GM19025 (cell line): ENCODE measurements around the gene GP1BB.
"Not testable (repeated sequence)": the region's sequence is repeated elsewhere in the genome, so short reads cannot be mapped to it uniquely, and the experiment has no call there.

Experiments
- ATAC-seq: cut with Tn5 transposase; IDR thresholded peaks from one replicate; pipeline ENCODE4 v1.9.1; 2021; ENCODE audit warnings: mild to moderate bottlenecking, low read depth, moderate library complexity; ENCODE audit not compliant: unreplicated experiment

The GP1BB gene

DNA sequence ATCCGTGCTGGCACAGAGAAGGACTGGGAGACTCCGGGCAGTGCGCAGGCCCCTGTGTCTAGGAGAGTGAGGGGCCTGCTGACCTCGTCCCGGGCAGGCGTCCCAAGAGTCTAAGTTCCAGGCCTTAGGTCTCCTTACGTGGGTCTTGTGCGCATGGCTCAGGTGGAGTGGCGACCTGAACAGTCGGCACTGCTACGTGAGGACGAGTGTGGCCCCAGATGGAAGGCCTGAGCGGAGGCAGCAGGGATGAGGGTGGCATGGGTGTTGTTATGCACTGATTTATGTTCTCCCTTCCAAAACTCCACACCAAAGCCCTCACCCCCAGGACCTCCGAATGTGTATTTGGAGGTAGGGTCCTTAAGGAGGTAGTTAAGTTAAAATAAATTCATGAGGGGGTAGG, 29.8 kb upstream of the GP1BB start:
- ATAC-seq, result no peak

DNA sequence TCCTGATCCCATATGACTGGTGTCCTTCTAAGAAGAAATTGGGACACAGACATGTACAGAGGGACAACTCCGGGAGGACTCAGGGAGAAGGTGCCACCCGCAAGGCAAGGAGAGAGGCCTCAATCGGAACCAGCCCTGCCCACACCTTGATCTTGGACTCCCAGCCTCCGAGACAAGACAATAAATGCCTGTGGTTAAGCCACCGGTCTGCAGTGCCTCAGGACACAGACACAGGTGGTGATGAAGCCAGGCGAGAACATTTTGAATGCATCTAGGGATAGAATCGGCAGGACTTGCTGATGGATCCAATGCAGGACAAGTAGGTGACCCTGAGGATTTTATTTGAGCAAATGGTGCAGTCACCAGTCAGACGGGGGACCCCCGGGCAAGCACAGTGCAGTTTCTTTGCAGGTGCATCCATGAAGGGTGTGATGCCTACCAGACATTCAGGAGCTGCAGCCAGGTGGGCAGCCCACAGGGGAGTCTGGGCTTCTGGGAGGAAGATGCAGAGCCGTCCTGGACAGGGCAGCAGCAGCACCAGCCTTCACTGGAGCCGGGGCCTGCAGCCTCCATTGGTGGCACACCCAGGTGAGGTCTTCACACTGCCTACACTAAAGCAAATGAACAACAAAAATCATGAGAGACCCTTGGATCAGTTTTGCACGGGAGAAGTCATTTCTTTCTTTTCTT, 29.2 kb upstream of the GP1BB start:
- no peak for ATAC-seq

DNA sequence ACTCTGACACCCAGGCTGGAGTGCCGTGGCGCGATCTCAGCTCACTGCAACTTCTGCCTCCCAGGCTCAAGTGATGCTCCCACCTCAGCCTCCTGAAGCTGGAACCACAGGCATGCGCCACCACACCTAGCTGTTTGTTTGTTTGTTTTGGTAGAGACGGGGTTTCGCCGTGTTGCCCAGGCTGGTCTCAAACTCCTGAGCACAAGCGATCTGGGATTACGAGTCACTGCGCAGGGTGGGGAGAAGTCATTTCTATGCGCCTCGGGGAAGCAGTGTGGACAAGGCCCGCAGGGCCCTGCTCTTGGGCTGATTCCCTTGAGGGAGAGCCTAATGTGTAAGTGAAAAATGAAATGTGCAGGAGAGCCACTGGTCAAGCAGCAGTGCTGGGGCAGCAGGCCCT, 28.6 kb upstream of the GP1BB start:
- ATAC-seq, result no peak

DNA sequence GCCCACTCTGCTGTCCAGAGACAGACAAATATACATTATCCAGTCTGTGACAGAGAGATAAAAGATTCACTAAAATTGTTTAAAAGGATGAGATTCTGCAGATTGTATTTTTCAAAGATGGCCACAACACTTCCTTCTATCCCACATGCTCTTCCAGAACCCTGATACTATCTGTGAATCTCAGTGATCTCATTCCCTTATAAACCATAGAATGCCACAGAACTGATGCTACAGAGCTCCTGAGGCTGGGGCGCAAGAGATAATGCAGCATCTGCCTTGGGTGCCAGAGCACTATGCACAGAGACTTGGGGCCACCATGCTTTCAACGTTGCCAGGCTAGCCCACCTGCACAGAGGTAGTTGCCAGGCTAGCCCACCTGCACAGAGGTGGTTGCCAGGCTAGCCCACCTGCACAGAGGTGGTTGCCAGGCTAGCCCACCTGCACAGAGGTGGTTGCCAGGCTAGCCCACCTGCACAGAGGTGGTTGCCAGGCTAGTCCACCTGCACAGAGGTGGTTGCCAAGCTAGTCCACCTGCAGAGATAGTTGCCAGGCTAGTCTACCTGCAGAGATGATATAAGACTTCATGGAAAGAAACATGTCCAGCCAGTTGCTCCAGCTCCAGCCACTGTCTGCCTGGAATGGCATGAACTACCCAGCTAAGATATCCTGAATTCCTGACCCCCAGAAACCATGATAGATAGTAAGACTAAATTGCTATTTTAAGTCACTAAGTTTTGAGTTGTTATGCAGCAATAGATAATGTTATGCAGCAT, 26.6 kb upstream of the GP1BB start:
- ATAC-seq, result no peak

DNA sequence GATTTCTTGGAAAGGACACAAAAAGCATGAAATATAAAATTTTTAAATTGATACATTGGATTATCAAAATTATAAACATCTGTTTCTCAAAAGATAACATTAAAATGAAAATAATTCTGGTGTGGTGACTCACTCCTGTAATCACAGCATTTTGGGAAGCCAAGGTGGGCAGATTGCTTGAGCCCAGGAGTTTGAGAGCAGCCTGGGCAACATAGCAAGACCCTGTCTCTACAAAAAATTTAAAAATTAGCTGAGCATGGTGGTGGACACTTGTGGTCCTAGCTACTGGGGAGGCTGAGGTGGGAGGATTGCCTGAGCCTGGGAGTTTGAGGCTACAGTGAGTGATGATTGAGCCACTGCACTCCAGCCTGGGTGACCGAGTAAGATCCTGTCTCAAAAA, 25.5 kb upstream of the GP1BB start:
- ATAC-seq, result not testable (repeated sequence)

- no peak for ATAC-seq
Measured at GRCh38 chr22:19700790-19701419, 22.4 kb upstream of the GP1BB start.

GRCh38 chr22:19701420-19702145, 21.8 kb upstream of the GP1BB start:
- no peak for ATAC-seq

DNA sequence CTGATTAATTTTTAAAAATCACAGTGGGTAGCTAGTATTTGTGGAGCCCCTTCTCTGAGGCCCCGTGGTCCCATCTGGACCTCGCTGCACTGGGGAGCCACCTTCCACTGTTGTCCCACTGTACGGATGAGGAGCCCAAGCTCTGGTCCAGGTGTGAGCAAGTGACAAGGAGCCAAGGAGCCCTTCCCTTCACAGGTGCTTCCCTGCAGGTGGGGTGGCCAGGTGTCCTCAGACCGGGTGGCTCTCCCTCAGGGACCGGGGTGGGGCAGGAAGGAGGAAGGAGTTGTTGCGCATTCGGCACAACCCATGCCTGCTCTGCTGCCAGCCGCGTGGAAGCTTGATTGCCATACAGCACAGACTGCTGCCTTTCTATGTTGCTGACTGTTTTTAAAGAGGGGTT, 19.5 kb upstream of the GP1BB start:
- no peak for ATAC-seq

- no peak for ATAC-seq
Measured at GRCh38 chr22:19704355-19705015, 18.9 kb upstream of the GP1BB start.

DNA sequence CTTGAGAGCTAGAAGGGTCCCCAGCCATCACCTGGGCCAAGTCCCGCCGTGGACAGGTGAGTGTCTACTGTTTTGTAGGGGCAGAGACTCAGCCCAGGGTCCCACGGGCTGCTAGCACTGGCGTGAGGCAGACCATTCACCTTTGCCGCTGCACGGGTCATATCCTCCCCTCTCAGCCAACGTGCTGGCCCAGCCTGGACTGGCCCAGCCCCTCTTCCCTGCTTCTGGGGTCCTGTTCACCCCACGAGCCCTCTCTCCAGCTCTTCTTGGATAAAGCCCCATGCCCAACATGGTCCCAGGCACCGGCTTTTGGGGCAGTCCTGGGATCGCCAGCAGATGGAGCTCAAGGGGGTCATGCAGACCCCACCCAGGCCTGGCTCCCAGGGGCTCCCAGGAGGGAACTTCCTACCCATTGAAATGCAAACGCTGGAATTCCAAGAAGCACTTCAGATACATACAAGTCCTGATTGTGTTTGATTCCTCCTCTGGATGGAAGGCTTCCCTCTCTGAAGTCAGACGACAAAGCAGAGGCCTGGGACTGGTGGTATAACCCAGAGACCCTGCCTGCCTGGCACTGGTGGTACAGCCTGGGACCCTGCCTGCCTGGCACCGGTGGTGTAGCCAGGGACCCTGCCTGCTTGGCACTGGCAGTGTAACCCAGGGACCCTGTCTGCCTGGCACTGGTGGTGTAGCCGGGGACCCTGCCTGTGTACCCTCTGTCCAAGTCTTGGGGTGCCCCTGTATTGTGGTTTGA, 18.0 kb upstream of the GP1BB start:
- no peak for ATAC-seq

DNA sequence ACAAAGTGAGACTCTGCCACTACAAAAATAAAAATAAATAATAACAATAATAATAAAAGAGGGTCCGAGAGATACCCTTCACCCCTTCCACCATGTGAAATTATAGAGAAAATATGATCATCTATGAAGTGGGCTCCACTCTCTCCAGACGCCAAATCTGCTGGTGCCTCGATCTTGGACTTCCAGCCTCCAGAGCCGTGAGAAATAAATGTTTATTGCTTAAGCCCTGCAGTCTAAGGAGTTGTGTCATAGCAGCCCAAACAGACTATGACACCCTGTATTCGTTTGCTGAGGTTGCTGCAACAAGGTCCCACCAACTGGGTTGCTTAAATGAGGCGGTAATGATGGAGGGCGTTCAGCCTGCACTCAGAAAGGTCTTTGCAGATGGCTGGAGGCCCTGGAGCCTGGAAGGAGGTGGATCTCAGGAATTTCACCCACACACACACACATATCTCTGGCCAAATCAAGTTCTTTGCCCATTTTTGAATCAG, 16.6 kb upstream of the GP1BB start:
- ATAC-seq, result no peak

DNA sequence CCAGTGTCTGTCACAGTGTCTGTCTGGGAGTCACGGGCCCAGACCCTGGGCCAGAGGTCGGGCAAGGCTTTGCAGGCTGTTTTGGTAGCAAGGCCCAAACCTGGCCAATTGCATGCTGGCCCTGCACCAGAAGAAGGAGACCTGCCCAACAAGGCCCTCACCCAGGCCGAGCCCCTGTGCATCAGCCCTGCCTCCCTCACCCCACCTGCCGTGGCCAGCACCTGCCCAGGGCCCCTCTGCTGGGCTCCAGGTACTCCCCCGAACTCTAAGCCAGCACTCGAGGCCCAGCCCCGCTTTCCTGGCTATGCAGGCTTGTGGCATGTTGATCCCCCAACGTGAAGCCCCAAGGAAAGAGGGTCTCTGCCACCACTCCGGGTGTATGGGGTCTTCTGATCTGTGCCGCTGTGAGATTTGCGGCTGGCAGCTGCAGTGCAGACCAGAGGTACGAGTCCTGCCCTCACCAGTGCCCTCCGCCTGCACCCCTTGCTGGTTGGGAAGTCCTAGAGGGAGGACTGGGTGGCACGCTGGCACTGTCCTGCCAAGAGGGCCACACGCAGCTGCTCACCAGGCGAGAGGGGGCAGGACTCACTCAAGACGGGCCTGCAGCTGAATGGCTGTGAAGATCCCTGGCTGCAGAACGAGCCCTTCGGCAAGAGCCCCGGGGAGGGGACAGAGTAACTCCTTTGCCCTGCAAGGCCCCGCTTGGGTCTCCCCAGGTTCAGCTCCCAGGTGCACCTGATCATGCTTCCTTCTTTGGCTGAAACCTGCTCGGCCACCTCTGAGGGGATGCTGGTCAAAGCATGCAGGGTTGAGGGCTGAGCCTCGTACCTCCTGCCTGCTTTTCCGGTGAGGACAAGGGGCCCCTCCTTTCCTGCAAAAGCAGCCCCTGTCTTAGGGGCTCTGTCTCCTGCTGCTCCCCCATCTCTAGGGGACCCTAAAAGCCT, 15.7 kb upstream of the GP1BB start:
- no peak for ATAC-seq

- ATAC-seq, result no peak
Measured at GRCh38 chr22:19708321-19709011, 14.9 kb upstream of the GP1BB start.

- ATAC-seq, result no peak
Measured at GRCh38 chr22:19709063-19709769, 14.1 kb upstream of the GP1BB start.

DNA sequence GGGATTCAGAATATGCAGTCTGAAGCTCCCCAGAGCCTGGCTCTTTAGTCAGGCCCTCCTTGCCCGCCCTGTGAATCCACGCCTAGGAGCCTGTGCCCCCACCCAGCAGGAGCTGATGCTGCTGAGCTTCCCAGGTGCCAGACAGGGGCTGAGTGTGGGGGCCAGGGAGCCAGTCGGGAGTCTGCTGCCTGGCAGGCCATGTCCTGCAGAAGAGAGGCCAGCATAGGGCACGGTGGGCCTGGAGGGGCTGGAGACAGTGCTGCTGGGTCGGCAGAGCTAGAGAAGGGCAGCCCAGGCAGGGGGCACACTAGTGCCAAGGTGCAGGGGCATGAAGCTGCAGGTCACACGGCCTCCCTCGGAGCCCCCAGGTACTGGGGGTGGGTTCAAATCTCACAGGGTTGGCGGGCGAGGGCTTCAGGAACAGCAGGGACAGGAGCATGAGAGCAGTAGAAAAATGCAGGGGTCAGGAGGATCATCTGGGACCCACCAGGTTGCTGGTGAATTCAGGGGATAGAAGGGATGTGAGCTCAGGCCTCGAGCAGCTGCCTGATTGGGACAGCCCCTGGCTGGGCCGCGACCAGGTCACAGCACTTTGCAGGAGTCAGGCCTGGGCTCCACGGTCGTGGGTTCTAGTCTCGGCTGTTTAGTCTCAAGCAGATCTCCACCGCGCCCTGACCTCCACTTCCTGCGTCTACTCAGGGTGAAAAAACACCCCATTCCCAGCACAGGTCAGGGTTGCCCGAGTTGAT, 13.1 kb upstream of the GP1BB start:
- ATAC-seq, result no peak

- no peak for ATAC-seq
Measured at GRCh38 chr22:19710769-19711106, 12.6 kb upstream of the GP1BB start.

DNA sequence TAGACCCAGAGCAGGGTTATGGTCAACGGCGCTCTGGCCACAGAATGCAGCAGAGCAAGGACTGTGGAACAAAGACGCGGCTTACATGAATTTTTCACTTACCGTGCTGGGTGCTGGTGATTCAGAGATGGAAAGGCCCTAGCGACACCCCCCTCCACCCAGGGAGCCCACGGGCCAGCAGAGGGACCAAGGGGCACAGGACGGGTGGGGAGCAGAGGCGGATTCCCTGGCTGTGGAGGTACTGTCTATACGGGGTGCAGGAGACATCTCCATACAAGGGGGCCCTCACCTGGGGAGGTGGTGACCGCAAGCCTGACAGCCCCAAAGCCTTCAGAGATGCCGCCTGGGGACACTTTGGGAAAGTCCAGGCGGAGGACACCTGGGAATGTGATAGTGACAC, 10.1 kb upstream of the GP1BB start:
- no peak for ATAC-seq
